ENCODE data around the gene SLC25A42.
"Not testable (repeated sequence)": the region's sequence is repeated elsewhere in the genome, so short reads cannot be mapped to it uniquely, and the experiment has no call there.

The SLC25A42 gene

GRCh38 chr19:19138109-19138981 is 74.6 kb downstream of the SLC25A42 start, which contains the start of gene TMEM161A:
TMEM161A (minus strand) TSS chr19:19138478; CDS start chr19:19138428, 50 bp downstream.
- peak; percentile 96 for DNase-seq

GRCh38 chr19:19139876-19140229 is 76.1 kb downstream of the SLC25A42 start:
- no peak for DNase-seq

- DNase-seq: no peak
Measured at GRCh38 chr19:19140476-19140875, 76.7 kb downstream of the SLC25A42 start.

GRCh38 chr19:19142347-19142746 is 78.6 kb downstream of the SLC25A42 start:
- DNase-seq: no peak

GRCh38 chr19:19145281-19145680 is 81.5 kb downstream of the SLC25A42 start:
- no peak for DNase-seq

GRCh38 chr19:19145684-19146608 is 82.2 kb downstream of the SLC25A42 start:
- DNase-seq: peak; percentile 100

GRCh38 chr19:19146865-19147264 is 83.1 kb downstream of the SLC25A42 start:
- DNase-seq: no peak

GRCh38 chr19:19147344-19147743 is 83.5 kb downstream of the SLC25A42 start:
- DNase-seq: no peak

- not testable (repeated sequence) for DNase-seq
Measured at GRCh38 chr19:19148504-19148903, 84.7 kb downstream of the SLC25A42 start.

GRCh38 chr19:19149435-19149834 is 85.6 kb downstream of the SLC25A42 start:
- DNase-seq: no peak

GRCh38 chr19:19151418-19151817 is 87.6 kb downstream of the SLC25A42 start:
- no peak for DNase-seq

- DNase-seq: no peak
Measured at GRCh38 chr19:19152668-19153384, 89.0 kb downstream of the SLC25A42 start.

GRCh38 chr19:19154768-19155494 is 91.1 kb downstream of the SLC25A42 start:
- DNase-seq: no peak

GRCh38 chr19:19155495-19156219 is 91.9 kb downstream of the SLC25A42 start:
- no peak for DNase-seq

- no peak for DNase-seq
Measured at GRCh38 chr19:19157808-19158207, 94.0 kb downstream of the SLC25A42 start.

GRCh38 chr19:19159534-19159933 is 95.7 kb downstream of the SLC25A42 start:
- DNase-seq: no peak

- no peak for DNase-seq
Measured at GRCh38 chr19:19160461-19161035, 96.8 kb downstream of the SLC25A42 start.

GRCh38 chr19:19162495-19162894 is 98.7 kb downstream of the SLC25A42 start:
- no peak for DNase-seq

Data from activated CD8-positive, alpha-beta memory T cell treated with anti-CD3 and anti-CD28 coated beads, Interleukin-2, amount 50 U/mL, for 48 hours (primary cell).